Karpas-422 (cell line): ENCODE measurements around the gene GJC3. TPM values are rescaled to one million over a fixed set of nuclear protein-coding genes. Genes with fewer than 3 reads are reported as not detected.
"Not testable (repeated sequence)": the region's sequence is repeated elsewhere in the genome, so short reads cannot be mapped to it uniquely, and the experiment has no call there.

Experiments
- DNase-seq: peaks from one replicate; pipeline ENCODE4 v3.0.0-alpha.2; 2015
- H2AFZ ChIP-seq: fragments of 200-600 bp; sonication (generic); 2 replicates; pipeline ENCODE4 v1.6.1; 2014; ENCODE audit warnings: antibody characterized with exemption, low read length, mixed read lengths
- H3K27ac ChIP-seq: fragments of 200-600 bp; sonication (generic); 2 replicates; pipeline ENCODE4 v1.5.1; 2014; ENCODE audit warnings: mild to moderate bottlenecking, low read length, moderate library complexity
- H3K27me3 ChIP-seq: fragments of 200-600 bp; sonication (generic); 2 replicates; pipeline ENCODE4 v1.6.1; 2014; ENCODE audit warnings: low read length, mixed read lengths
- H3K36me3 ChIP-seq: fragments of 200-600 bp; sonication (generic); 2 replicates; pipeline ENCODE4 v1.6.1; 2014; ENCODE audit warnings: low read length, mixed read lengths; ENCODE audit not compliant: insufficient read depth
- H3K4me1 ChIP-seq: fragments of 200-600 bp; sonication (generic); 2 replicates; pipeline ENCODE4 v1.6.1; 2014; ENCODE audit warnings: mild to moderate bottlenecking, low read length, mixed read lengths
- H3K4me2 ChIP-seq: fragments of 200-600 bp; sonication (generic); 2 replicates; pipeline ENCODE4 v1.6.1; 2014; ENCODE audit warnings: low read length, low read depth, mild to moderate bottlenecking; ENCODE audit not compliant: poor library complexity, severe bottlenecking
- H3K4me3 ChIP-seq: fragments of 200-600 bp; sonication (generic); 2 replicates; pipeline ENCODE4 v1.5.1; 2014; ENCODE audit warnings: mild to moderate bottlenecking, antibody characterized with exemption, low read length, mixed read lengths
- H3K79me2 ChIP-seq: fragments of 200-600 bp; sonication (generic); 2 replicates; pipeline ENCODE4 v1.6.1; 2014; ENCODE audit warnings: mild to moderate bottlenecking, low read length, mixed read lengths
- H3K9ac ChIP-seq: fragments of 200-600 bp; sonication (generic); 2 replicates; pipeline ENCODE4 v1.6.0; 2014; ENCODE audit warnings: low read length
- H3K9me2 ChIP-seq: fragments of 200-600 bp; sonication (generic), shearing (Covaris generic); replicated peaks from 2 replicates; pipeline ENCODE4 v1.6.0; 2014; ENCODE audit warnings: mild to moderate bottlenecking, low read length, moderate library complexity; ENCODE audit not compliant: insufficient read depth
- H3K9me3 ChIP-seq: fragments of 300-700, 200-600 bp; sonication (generic); 2 replicates; pipeline ENCODE4 v1.6.1; 2014; ENCODE audit warnings: low read length, mixed read lengths
- H4K20me1 ChIP-seq: fragments of 200-600 bp; sonication (generic); 2 replicates; pipeline ENCODE4 v1.6.1; 2014; ENCODE audit warnings: mild to moderate bottlenecking, antibody characterized with exemption, low read length, low read depth; ENCODE audit not compliant: insufficient read depth
- total RNA-seq: library from RNA; depleted of rRNA; stranded (reverse); fragments of >200 nt; shearing (Covaris generic); gene quantifications from 2 replicates; pipeline ENCODE4 v1.2.3, GENCODE V29; 2014; ENCODE audit warnings: low replicate concordance

Gene GJC3
- total RNA-seq, 1 experiment from 2014 or later = not detected

DNA sequence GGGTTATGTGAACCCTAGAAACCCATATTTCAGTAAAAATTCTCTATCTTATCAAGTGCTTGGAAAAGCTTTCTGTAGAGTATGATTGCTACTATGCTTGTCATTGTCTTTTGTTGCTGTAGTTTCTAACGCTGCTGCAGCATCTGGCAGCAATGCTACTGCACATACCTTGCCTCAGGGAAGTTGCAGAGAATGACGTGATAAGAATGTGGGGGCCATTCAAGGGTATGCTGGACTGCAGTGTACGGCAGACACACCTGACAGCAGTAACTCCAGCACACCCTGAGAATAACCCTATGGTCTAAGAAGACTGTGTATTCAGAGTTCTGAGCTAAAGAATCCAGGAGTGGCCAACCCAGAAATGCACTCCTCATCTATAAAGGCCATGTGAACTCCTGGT, 30.6 kb downstream of the GJC3 start:
- Histone ChIP-seq H3K79me2 (no peaks in the 10 kb centered on the region), H2AFZ (no peak overlapping the region), H3K9me3 (no peaks in the 10 kb centered on the region), H3K9me2 (no peaks in the 10 kb centered on the region), H3K27me3 (no peaks in the 10 kb centered on the region), H3K4me1 (no peaks in the 10 kb centered on the region), H3K36me3 (peaks cover 40% of the 10 kb centered on the region), H3K4me2 (no peak overlapping the region), H3K27ac (no peak overlapping the region), H3K9ac (no peak overlapping the region), H4K20me1 (no peaks in the 10 kb centered on the region), H3K4me3 (no peak overlapping the region)
- DNase-seq = no peak

DNA sequence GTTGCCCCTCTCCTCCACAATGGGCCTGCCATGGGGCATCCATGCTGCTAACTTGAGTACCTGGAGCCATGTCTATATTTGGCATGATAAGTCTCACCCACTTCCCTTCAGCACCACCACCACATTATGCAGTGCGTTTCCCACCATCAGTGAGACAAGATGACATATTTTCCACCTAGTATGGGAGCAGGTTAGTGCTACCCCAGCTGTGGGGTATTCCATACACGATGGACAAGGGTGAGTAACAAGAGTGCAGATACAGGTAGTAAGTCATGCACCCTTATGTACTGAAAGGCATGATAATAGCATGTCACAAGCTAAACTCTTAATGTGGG, 31.4 kb downstream of the GJC3 start:
- DNase-seq = no peak
- Histone ChIP-seq H3K4me3 (no peak overlapping the region), H3K9me3 (no peaks in the 10 kb centered on the region), H3K36me3 (peaks cover 32% of the 10 kb centered on the region), H3K4me2 (no peak overlapping the region), H3K9me2 (no peaks in the 10 kb centered on the region), H4K20me1 (no peaks in the 10 kb centered on the region), H3K27me3 (no peaks in the 10 kb centered on the region), H2AFZ (no peak overlapping the region), H3K4me1 (no peaks in the 10 kb centered on the region), H3K27ac (no peak overlapping the region), H3K9ac (no peak overlapping the region), H3K79me2 (no peaks in the 10 kb centered on the region)

DNA sequence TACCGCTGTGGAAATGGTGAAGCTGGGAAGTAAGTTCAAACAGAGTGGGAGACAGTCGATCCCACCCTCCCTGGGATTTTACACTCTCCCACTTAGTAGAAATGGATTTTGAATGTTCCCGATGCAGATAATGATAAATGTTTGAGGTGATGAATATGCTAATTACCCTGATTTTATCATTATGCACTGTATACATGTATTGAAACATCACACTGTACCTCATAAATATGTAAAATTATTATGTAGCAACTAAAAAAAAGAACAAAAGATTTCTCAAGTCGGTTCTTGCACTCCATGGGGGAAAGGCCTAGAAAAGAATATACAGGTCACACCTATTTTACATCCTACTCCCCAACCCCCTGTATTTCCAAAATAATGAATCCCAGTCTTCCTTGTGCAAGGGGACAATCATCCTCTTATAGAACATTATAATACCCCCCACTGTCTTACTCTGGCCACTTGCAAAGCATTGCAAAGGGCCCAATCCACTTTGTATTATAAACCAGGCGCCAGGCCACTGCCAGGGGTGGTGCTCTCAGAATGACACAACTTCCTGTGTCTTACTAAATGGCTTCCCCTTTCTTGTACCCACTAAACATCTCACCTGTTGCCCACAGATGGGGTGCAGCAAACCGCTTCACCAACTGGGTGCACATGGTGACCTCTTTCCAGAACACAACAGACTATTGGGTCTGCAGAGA, 31.9 kb downstream of the GJC3 start:
- Histone ChIP-seq H3K27ac (no peak overlapping the region), H3K27me3 (no peaks in the 10 kb centered on the region), H3K79me2 (no peaks in the 10 kb centered on the region), H3K9me2 (no peaks in the 10 kb centered on the region), H3K9ac (no peak overlapping the region), H3K9me3 (no peaks in the 10 kb centered on the region), H3K36me3 (peaks cover 28% of the 10 kb centered on the region), H2AFZ (no peak overlapping the region), H4K20me1 (no peaks in the 10 kb centered on the region), H3K4me3 (no peak overlapping the region), H3K4me1 (no peaks in the 10 kb centered on the region), H3K4me2 (no peak overlapping the region)
- DNase-seq = no peak

DNA sequence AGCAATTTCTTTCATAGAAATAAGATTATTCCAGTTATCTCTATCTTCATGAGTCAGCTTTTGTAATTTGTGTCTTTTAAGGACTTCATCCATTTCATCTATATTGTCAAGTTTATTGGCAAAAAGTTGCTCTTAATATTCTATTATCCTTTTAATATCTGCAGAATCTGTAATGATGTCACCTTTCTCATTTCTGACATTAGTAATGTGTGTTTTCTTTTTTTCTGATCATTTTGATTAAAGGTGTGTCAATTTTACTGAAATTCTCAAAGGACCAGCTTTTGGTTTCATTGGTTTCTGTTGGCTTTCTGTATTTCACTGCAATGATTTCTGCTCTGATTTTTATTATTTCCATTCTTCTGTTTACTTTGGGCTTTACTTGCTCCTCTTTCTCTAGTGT, 34.7 kb downstream of the GJC3 start:
- no peak overlapping the region for H3K4me3 ChIP-seq
- no peak for DNase-seq
- no peak overlapping the region for H3K4me2 ChIP-seq

DNA sequence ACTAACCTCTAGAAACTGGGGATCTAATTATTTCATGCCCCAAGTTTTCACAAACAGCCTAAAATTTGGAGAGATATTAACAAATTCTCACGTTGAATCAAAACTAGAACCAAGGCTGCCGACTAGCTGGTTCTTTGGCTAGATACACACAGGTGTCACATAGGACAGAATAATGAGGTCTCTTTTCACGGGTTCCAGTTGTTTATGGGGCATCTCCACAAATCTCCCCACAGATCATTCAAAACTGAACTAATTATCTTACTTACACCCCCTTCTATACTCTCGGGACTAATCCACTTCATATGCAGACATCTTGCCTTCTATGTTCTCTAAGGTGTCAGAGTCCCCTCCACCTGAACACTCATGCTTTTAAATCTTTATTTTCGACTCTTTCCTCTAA, 36.1 kb downstream of the GJC3 start:
- no peak overlapping the region for H3K4me2 ChIP-seq

More for the DNA sequence above, 34.7 kb downstream of the GJC3 start:
- H3K27ac ChIP-seq = no peak overlapping the region
- H3K79me2 ChIP-seq = no peaks in the 10 kb centered on the region
- peaks cover 9% of the 10 kb centered on the region; the same call in 1 of the 2 replicates for H3K36me3 ChIP-seq
- no peak overlapping the region for H3K9ac ChIP-seq
- H3K9me3 ChIP-seq = no peaks in the 10 kb centered on the region
- no peaks in the 10 kb centered on the region for H3K4me1 ChIP-seq
- H3K9me2 ChIP-seq = no peaks in the 10 kb centered on the region
- no peak overlapping the region for H2AFZ ChIP-seq
- no peaks in the 10 kb centered on the region for H3K27me3 ChIP-seq
- no peaks in the 10 kb centered on the region for H4K20me1 ChIP-seq

DNA sequence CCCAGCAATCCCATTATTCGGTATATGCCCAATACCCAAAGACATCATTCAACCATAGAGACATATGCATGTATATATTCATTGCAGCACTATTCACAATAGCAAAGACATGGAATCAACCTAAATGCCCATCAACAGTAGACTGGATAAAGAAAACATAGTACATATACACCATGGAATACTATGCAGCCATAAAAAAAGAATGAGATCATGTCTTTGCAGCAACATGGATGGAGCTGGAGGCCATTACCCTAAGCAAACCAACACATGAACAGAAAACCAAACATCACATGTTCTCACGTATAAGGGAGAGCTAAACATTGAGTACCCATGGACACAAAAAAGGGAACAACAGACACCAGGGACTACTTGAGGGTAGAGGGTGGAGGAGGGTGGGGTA, 39.1 kb downstream of the GJC3 start:
- H3K9me3 ChIP-seq, DNase-seq, H3K27me3 ChIP-seq, H3K4me2 ChIP-seq, H3K9ac ChIP-seq, H3K27ac ChIP-seq, H2AFZ ChIP-seq, H3K4me1 ChIP-seq, H3K9me2 ChIP-seq, H3K79me2 ChIP-seq, H3K4me3 ChIP-seq, H3K36me3 ChIP-seq, H4K20me1 ChIP-seq: not testable (repeated sequence)

More for the DNA sequence above, 36.1 kb downstream of the GJC3 start:
- Histone ChIP-seq H3K27ac (no peak overlapping the region), H3K4me3 (no peak overlapping the region), H3K4me1 (no peaks in the 10 kb centered on the region), H3K79me2 (no peaks in the 10 kb centered on the region), H3K9me3 (no peaks in the 10 kb centered on the region), H4K20me1 (no peaks in the 10 kb centered on the region), H2AFZ (no peak overlapping the region), H3K9me2 (no peaks in the 10 kb centered on the region), H3K36me3 (peaks cover 7% of the 10 kb centered on the region; the same call in 1 of the 2 replicates), H3K9ac (no peak overlapping the region), H3K27me3 (no peaks in the 10 kb centered on the region)
- DNase-seq = no peak

DNA sequence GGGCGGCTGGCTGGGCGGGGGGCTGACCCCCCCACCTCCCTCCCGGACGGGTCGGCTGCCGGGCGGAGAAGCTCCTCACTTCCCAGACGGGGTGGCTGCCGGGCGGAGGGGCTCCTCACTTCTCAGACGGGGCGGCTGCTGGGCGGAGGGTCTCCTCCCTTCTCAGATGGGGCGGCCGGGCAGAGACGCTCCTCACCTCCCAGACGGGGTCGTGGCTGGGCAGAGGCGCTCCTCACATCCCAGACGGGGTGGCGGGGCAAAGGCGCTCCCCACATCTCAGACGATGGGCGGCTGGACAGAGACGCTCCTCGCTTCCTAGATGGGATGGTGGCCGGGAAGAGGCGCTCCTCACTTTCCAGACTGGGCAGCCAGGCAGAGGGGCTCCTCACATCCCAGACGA, 41.1 kb downstream of the GJC3 start:
- not testable (repeated sequence) for H3K4me3 ChIP-seq, H3K36me3 ChIP-seq, H4K20me1 ChIP-seq, H3K27me3 ChIP-seq, H3K79me2 ChIP-seq, H3K9me3 ChIP-seq, H2AFZ ChIP-seq, H3K4me1 ChIP-seq, H3K4me2 ChIP-seq, H3K9me2 ChIP-seq, DNase-seq, H3K27ac ChIP-seq, H3K9ac ChIP-seq

DNA sequence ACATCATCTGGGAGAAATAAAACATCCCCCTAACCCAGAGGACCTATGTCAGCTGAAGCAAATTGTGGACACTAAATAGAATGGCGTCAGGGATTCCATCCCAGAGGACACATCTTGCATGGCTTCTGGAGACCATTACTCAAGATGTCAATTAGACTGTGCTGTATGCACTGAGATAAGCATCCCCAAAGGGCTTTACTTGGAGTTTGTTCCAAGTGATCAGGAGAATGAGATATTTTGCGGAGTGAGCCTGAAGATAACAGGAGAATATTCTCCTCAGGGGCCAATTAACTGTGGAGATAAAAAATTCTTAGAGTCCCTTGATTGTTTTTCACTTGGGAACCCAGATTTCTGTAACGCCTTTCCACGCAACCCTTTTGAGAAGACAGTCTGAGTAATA, 48.0 kb downstream of the GJC3 start:
- H3K9me2 ChIP-seq = no peaks in the 10 kb centered on the region
- H3K79me2 ChIP-seq = no peaks in the 10 kb centered on the region
- H4K20me1 ChIP-seq = no peaks in the 10 kb centered on the region
- H3K36me3 ChIP-seq = no peaks in the 10 kb centered on the region
- H3K4me2 ChIP-seq = no peak overlapping the region
- H3K4me3 ChIP-seq = no peak overlapping the region
- no peaks in the 10 kb centered on the region for H3K27me3 ChIP-seq
- H3K4me1 ChIP-seq = peaks cover 5% of the 10 kb centered on the region
- no peak overlapping the region for H3K27ac ChIP-seq
- no peaks in the 10 kb centered on the region for H3K9me3 ChIP-seq
- H3K9ac ChIP-seq = no peak overlapping the region
- DNase-seq = no peak
- no peak overlapping the region for H2AFZ ChIP-seq

DNA sequence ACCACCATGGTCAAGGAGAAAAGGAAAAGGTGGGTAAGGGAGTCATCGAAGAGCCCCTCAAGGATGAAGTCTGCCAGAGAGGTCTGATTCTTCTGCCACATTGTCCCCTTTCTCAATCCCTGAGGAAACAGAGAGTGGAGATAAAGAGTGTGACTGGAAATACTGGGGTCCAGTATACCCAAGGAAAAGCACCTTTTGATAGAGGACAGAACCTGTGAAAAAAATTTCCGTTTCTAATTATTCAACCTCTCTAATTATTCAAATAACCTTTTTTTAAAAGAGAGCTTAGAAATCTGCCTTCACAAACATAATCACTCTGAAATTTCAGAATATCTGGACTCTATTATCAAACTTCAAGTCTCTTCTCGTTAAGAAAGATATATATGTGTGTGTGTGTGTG, 52.5 kb downstream of the GJC3 start, which contains the start of gene OR2AE1:
TSS of gene OR2AE1 (minus strand) at position 101 of the 400 bp plus-strand sequence. CDS start at position 101, 0 bp downstream.
- Histone ChIP-seq H3K4me3 (no peak within 1 kb of the TSS), H3K4me1 (no peaks in the 10 kb centered on the region), H3K36me3 (no peaks in the 10 kb centered on the region), H3K9ac (no peak within 1 kb of the TSS), H3K79me2 (no peaks in the 10 kb centered on the region), H3K27ac (no peak within 1 kb of the TSS), H3K27me3 (no peaks in the 10 kb centered on the region), H3K9me2 (no peaks in the 10 kb centered on the region), H4K20me1 (no peaks in the 10 kb centered on the region), H2AFZ (no peak within 1 kb of the TSS), H3K9me3 (no peaks in the 10 kb centered on the region), H3K4me2 (no peak within 1 kb of the TSS)
- no peak for DNase-seq
